NCI-H2081 treated with DMSO at 0.1 percent for 48 hours (cell line): ENCODE results near the gene GPR78.

Experiments used
- DNase-seq: peaks from one replicate; lab custom pipeline; 2025; lab: John Stamatoyannopoulos, UW

GPR78 gene

DNA sequence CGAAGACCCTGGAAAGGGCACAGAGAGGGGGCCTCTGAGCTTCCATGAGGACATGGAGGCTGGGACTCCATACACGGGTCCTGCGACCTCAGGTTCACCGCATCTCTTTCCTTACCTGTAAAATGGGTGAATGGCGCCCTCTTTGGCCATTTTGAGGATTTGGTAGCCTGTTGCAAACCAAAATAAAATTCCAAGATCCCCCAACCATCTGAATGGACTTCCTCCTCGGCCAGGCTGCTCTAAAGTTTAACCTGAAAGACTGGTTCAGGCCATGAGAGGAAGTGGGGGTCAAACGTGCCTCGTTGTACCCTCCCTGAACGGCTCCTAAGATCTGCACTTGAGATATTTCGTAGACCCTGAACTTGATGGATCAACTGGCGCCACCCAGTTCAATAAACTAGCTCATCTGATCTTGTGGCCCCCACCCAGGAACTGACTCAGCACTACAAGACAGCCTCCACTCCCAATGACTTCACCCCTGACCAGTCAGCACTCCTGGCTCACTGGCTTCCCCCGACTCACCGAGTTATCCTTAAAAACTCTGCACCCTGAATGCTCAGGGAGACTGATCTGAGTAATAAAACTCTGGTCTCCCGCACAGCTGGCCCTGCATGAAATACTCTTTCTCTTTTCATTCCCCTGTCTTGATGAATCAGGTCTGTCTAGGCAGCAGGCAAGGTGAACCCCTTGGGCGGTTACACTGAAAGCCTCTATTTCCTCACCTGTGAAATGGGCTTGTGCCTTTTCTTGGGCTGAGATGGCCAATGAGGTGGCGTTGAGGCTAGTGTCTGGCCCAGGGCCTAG lies 32.9 kb upstream of the GPR78 start:
- DNase-seq, result no peak

DNA sequence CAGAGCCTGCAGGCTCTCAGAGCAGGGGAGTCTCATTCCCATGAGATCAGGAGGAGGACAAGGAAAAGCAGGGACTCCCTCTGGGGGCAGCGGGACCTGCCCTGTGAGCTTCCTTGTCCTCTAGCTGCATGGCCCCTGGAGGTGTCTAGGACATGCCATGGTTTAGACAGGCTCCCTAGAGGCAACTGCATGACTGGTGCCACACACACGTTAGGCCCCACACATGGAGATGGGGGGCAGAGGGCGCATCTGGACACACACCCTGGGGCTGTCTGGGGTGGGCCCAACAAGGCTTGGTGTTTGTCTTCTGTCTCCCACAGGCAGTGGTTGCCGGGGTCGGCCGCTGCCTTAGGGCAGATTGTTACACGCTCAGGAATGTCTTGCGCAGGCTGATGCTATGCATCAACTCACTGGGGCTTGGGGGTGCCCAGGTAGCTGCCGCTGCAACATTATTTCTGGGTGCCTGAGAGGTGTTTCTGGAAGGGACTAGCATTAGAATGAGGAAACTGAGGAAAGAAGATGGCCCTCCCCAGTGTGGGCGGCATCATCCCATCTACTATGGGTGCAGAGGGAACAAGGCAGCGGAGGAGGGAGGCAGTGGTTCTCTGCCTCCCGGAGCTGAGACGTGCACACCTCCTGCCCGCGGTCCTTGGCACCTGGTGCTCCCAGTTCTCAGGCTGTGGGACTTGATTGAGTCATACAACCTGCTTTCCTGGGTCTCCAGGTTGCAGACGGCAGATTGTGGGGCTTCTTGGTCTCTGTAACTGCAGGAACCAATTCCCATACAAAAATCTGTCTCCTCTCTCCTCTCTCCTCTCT lies 32.1 kb upstream of the GPR78 start:
- no peak for DNase-seq

DNA sequence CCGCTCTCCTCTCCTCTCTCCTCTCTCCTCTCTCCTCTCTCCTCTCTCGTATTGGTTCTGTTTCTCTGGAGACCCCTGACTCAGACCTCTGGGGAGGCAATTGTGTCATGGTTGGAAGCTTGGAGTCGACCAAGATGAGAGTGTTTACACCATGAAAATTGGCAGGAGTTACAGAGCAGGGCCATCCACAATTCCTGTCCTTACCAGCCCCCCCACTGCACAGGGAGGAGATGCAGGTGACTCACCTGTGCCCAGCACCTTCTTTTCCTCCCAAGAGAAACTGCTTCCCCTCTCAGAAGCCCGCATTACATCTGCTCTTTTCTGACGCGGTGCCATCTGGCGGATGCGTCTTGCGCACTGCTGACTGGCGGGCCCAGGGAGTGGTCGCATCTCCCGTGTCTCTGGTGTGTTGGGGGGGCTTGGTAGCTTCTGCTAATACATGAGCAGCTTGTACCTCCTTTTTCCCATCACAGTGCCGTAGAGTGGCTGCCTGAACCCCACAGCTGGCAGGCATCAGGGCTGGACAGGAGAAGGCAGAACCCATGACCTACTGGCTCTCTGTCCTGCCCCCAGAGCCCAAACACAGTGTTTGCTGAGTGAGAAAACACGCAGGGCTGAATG lies 31.4 kb upstream of the GPR78 start:
- DNase-seq, result no peak

DNA sequence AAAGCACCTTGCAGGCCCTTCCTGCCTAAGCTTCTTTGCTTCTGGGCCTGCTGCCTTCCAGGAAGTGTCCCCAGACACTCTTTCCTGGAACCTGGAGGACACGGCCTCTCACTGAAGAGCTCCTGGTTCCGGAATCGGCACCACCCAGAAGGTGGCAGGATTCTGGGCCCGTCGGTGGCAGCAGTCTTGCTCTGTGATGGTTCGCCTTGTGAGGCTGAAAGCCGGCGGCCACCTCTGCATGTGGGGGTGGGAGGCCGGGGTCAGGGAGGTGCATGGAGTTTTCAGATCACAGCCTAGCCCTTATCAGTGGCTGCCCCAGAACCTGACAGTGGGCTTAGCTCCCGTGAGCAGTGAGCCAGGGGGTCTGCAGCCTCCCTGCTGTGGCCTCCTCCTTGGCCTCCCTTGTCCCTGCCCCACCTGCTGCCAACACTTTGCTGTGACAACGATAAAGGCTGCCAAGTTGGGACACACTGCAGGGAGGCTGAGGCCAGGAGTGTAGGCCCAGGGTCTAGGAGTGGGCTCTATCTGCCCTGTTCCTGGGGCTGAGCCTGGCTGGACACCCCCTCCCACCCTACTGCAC lies 30.8 kb upstream of the GPR78 start:
- DNase-seq, result no peak

DNA sequence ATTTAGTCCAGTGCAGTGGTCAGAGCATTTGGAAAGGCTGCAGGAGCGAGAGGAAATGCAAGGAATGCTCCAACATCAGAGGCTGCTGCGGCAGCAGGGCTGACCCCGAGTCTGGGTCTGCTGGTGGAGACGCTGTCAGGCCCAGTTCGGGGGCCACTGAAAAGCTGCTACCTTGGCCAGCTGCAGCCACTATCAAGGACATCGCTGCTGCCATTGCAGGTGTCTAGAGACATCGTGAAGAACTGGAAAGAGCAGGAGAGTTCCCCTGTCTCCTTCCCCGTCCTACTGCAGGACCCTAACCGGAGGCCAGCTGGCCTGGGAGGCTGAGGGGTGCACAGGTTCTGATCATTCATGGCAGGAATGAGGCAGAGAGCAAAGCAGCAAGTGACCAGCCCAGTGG lies 29.5 kb upstream of the GPR78 start:
- DNase-seq, result no peak

DNA sequence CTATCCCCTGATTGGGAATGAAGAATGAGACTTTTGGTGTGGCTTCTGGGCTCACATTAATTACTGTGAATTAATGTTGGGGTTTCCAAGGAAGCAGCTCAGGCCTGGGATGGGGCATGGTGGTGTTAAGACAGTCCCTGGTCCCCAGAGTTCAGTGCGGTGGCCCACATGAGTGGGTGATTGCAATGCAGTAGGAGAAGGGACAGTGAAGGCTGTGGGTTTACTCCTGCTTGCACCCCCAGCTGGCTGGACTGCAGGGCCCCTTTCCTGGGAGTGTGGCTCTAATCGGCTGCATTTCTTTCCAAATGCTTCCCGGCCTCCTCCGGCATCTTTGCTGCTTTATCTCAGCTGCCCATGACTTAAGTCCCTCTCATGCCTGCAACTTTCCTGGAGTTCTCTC lies 28.2 kb upstream of the GPR78 start:
- no peak for DNase-seq

DNA sequence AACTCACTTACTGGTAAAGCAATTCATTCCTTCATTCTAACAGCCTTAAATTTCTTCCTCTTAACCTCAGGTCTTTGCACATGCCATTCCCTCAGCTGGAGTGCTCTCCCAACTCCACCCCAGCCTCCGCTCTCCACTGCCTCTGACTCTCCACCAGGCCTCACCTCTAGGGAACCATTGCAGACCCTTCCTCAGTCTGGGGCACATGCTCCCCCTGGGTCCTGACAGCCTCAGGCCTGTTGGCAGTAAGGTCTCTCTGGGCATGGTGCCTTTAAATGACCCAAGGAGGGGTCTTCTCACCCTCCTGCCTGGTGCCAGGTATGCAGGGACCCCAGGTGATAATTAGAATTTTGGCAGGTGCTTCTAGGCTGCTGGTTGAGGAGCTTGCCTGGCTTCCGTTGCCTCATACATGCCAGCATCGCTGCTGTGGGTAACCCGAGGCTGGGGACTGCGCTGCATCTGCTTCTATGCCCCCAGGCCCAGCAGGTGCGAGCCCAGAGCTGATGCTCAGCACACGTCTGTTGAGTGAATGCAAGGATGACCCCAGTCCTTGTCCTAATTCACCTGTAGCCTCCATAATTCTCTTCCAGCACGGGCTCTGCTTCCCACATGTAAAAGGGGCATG lies 27.5 kb upstream of the GPR78 start:
- DNase-seq, result no peak

DNA sequence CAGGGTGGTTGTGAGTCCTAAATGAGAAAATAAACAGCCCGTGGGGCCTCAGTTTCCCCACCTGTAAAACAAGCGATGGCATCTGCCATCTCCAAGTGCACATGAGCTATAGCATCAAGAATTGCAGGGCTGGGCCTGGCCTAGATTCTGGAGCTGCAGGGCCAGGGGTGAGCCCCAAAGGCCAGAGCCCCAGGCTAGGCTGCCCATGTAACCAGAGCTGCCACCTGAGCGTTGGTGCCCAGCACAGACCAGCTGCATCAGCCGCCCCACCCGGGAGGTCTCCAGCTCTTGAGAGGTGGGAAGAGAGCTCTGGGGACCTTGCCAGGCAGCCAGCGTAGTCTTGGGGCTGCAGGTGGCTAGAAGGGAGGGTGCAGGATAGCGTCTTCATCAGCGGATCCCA lies 27.0 kb upstream of the GPR78 start:
- no peak for DNase-seq

DNA sequence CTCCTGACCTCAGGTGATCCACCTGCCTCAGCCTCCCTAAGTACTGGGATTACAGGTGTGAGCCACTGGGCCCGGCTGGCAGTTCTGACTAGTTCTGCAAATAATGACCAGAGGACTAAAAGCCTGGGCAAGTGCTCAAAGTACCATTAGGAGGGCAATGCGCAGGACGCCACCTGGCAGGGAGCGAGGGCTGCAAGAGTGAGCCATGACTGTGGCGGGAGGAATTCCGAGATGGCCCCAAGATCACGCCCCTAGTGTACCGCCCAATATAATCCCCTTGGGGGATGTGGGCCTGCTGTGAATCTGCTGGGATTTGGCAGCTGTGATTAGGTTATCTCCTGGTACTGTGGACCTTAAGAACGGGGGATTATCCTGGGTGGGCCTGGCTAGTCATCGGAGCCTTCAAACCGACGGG lies 26.2 kb upstream of the GPR78 start:
- no peak for DNase-seq

DNA sequence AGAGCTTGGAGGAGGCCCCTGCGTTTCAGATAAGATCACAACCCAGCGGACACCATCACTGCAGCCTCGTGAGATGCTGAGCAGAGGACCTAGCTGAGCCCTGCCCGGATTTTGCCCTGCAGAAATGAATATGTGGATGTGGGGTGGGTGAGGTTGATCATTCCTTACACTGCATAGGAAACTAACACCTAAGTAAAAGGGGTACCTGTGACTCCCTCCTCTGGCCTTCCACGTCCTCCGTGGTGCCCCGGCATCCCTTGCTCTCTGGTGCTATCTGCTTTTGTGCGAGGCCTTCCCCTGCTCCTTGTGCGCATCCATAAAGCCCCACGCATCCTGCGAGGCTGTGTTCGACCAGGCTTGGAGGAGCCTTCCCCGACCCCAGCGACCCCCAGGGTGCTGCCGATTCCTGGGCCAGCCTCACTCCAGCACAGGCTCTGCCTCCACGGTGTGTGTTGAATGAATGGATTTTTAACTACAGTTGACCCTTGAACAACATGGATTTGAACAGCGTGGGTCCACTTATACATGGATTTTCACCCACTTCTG lies 25.6 kb upstream of the GPR78 start:
- no peak for DNase-seq

DNA sequence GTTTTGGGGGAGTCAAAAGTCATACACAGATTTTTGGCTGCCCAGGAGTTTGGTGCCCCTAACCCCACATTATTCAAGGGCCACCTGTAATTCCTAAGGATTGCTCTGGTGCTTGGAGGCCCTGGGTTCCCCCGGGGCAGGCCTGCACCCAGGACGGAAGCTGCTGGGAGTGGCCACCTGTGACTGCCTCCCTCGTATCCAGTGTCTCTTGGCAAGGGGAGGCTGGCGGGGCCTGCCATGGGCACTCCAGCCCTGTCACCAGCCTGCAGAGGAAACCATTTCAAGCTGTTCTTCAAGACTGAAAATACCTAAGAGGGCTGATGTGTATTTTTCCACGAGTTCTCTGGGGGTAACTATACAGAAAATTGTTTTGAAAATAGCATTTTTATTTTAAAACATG lies 24.5 kb upstream of the GPR78 start:
- DNase-seq, result no peak

DNA sequence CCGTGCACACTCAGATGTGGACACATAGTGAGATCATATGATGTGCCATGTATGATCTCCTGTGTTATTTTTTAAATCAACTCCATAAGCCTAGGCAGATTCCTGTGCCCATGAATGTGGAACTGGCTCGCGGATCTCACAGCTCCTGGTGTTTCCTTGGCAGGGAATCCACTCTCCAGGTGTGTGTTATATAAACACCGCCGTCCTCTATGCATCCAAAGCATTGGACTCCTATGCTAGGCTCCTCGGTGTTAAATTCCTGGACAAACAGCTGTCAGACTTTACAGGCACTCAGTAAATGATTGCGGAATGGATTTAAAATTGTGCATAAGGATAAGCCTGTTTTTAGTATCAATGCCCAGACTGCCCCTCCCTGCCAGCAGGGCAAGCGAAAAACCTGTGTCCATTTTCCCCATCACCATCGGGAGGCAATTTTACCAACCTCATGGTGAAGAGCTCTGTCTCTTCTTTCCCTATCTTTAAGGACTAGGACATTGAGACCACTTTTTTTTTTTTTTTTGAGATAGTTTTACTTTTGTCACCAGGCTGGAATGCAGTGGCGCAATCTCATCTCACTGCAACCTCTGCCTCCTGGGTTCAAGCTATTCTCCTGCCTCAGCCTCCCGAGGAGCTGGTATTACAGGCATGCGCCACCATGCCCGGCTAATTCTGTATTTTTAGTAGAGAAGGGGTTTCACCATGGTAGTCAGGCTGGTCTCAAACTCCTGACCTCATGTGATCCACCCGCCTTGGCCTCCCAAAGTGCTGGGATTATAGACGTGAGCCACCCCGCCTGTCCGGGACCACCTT lies 23.6 kb upstream of the GPR78 start:
- no peak for DNase-seq

DNA sequence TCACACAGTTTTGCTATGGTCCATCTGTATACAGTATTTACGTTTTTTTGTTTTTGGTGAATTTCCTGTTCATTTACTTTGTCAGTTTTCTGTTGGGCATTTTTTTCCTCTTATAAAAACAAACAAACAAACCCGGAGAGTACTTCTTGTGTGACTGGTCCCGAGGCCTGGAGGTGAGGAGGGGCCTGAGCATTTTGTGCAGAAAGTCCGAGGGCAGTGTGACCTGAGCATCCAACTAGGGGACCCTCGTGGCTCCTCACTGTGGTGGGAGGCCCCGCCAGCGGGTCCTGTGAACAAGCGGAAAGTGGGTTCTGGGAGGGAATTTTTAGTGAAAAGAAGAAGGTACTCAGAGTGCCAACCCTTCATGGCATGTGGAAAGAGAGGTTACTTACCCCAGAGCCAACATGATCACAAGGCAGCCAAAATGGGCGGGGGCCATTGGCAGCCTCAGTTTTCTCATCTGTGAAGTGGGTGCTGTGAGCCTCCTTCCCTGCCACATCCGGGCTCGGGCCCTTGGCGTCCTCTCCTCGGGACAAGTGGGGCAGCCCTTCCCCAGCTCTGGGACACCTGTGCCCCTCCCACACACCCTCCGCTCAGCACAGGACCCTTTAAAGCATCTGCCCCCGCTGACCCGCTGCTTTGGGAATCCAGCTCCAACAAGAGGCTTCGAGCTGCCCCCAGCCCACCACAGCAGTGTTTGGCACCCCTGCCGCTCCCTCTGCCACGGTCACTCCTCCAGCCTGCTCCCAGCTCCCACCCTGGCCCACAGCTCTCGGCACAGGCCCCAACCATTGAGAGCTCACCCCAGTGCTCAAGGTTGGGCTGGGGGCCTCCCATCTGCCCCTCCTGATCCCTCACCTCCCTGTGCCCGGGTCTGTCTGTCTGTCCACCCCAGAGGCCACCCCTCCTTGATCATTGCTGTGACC lies 22.8 kb upstream of the GPR78 start:
- DNase-seq, result no peak

DNA sequence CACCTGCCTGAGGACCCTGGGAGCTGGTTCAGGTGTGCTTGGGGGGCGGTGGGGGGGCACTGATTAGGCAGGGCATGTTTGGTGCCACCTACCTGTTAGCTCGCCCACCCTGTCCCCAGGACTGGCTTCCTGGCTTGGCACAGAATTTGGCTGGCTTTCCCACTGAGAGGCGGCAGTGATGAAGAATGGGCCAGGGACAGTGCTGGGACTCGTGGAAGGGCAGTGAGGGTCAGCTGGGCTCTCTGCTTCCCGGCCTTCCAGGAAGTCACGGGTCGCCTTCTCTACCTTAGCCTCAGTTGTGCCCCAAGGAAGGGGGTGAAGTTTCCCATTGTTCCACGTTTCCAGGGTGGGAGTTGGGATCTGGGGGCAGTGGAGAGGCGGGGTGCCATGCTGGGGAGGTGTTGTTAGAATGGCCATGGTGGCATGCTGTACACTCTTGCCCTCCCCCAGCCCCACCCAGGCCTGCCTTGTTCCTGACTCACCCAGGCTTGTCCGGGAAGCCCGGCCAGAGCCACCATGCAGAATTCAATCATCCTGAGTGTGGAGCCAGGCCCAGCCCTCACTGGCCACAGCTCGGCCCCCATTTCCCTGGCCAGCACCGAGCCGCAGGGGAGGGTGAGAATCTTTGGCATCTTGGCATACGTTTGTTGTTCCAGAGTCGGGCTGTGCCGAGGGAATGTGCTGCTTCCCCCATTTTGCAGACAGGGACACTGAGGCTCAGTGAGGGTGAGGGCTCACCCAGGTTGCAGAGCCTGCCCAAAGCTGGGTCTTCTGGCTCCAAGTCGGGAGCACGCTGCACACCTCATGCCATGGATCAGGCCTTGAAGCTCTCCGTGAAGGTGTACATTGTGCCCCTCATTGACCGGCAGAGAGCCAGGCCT lies 21.9 kb upstream of the GPR78 start:
- no peak for DNase-seq

DNA sequence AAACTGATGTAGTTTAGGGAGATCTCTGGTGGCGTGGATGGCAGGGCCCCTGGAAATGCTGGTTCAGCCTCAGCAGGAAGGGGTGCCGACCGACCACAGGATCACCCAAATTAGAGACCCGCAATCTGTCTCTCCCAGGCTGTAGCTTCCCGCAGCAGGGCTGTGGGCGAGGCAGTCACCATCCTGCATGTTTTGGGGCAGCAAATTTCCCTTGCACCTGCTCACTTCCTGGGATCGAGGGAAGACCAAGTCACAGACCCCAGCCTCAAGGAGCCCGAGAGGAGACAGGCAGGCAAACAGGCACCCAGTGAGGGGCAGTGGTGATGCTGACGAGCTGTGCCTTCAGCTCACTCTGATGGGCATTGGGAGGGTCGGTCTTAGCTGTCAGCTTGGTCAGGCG lies 21.2 kb upstream of the GPR78 start:
- no peak for DNase-seq

DNA sequence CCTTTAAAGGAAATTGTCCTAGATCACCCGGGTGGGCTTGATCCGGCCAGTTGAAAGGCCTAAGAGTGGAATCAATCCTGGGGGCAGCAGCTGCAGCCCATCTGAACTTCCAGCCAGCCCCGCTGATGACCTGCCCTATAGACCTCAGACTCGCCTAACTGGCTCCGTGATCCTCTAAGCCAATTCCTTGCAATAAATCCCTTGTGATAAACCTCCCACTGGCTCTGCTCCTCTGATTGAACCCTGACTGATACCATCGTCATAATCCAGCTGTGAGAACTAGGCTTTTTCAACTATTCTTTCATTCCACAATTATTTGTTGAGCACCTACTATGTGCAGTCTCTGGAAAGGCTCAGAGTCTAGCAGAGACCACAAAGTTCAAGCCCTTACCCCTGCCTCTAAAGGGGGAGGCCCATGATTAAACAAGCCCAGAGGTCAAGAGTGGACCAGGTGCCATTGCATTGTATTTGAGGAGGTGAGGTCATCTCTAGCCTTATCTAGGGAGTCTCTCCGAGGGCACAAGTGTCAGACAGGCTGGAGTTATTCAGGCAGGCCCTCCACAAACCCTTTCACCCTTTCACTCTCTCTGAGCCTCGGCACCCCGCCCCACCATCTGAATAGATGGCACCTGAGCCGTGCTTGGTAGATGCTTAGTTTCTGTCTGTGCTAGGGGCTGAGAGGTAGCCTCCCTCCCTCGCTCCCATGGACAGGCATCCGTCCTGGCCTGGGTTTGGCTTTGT lies 20.5 kb upstream of the GPR78 start:
- DNase-seq, result no peak

DNA sequence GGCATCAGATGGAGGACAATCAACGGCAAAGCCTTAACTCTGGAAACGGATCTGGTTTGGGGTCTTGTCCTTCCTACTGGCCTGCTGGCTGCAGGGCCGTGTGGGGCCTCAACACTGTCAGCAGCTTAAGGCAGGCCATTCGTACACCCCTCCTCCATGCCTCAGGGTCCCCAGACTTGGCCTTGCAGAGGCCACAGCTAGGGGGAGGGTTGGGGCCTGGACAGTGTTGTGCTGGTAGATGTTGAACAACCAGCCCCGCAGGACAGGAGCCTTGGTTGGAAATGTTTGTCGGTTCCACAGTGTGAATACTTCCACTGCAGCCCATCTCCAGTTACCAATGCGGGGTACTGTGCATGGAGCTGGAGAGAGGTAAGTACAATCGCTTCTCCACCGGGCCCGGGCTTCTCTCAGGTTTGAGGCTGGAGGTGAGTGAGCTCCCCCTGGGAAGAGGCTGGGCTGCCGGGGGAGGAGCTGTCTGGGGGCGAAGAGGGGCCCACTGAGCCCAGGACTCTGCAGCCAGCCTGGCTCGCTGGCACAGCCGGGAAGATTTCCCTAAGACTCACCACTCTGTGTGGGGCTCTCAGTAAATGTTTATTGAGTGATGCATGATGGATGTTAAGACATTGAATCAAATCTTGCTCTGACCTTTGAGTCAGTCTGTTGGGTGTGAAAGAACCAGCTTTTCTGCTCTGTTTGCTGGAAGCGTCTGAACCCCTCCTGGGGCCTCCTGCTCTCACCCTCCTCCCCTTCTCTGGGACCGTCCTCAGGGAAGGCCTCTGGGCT lies 19.7 kb upstream of the GPR78 start:
- no peak for DNase-seq
